ENCODE data around the gene IDI1. TPM values are rescaled to one million over a fixed set of nuclear protein-coding genes. Genes with fewer than 3 reads are reported as not detected.

IDI1 gene
- total RNA-seq, 1 experiment from 2014 or later = 44.7 TPM

DNA sequence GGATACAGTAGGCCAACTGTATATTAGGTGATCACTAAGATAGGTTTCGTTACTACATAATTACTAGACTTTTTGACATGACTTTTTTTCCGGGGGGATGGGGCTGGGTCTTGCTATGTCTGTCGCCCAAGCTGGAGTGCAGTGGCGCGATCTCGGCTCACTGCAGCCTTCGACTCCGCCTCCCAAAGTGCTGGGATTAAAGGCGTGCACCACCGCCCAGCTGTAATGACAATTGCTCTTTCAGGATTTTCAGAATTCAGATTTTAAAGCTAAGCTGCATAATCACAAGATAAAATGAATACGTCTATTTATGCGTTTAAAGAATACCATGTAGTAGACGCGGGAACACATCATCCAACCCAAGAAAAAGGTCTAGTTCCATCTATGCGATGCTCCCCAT lies 982 bp downstream of the IDI1 start:
- H3K4me1 ChIP-seq (ENCODE audit: insufficient read depth, low read length) = peaks cover 3% of the 10 kb centered on the region; the same call in 1 of the 2 replicates
- no peak overlapping the region for H2AFZ ChIP-seq (ENCODE audit: low read length)
- peaks cover 33% of the 10 kb centered on the region for H3K79me2 ChIP-seq (ENCODE audit: insufficient read depth, low read length)
- H3K27ac ChIP-seq (ENCODE audit: insufficient read length, low read depth, low read length) = no peak overlapping the region
- H3K4me1 Mint-ChIP-seq = peaks cover 34 to 37% of the 10 kb centered on the region in 2 experiments
- H3K9me3 ChIP-seq (ENCODE audit: control insufficient read depth, low read depth, low read length) = no peaks in the 10 kb centered on the region
- H3K79me1 ChIP-seq (ENCODE audit: insufficient read depth, low read depth, low read length, poor library complexity, severe bottlenecking) = no peaks in the 10 kb centered on the region
- no peak overlapping the region for H4K91ac ChIP-seq (ENCODE audit: insufficient read length, low read depth, low read length)
- no peak overlapping the region for H2AK5ac ChIP-seq (ENCODE audit: insufficient read length, low read length)
- H3K23ac ChIP-seq (ENCODE audit: insufficient read length, low read depth, low read length) = no peak overlapping the region
- H3K4ac ChIP-seq (ENCODE audit: low read depth, low read length) = no peak overlapping the region
- no peak overlapping the region for H3K18ac ChIP-seq (ENCODE audit: insufficient read length, low read depth, low read length)
- no peak overlapping the region for H3K14ac ChIP-seq (ENCODE audit: insufficient read depth, low read length)
- H3K23me2 ChIP-seq (ENCODE audit: insufficient read length, low read depth, low read length, poor library complexity, severe bottlenecking) = peaks cover 5% of the 10 kb centered on the region
- H2BK15ac ChIP-seq (ENCODE audit: low read depth, low read length) = no peak overlapping the region
- DNase-seq = no peak
- TF ChIP-seq, protein P1, sequence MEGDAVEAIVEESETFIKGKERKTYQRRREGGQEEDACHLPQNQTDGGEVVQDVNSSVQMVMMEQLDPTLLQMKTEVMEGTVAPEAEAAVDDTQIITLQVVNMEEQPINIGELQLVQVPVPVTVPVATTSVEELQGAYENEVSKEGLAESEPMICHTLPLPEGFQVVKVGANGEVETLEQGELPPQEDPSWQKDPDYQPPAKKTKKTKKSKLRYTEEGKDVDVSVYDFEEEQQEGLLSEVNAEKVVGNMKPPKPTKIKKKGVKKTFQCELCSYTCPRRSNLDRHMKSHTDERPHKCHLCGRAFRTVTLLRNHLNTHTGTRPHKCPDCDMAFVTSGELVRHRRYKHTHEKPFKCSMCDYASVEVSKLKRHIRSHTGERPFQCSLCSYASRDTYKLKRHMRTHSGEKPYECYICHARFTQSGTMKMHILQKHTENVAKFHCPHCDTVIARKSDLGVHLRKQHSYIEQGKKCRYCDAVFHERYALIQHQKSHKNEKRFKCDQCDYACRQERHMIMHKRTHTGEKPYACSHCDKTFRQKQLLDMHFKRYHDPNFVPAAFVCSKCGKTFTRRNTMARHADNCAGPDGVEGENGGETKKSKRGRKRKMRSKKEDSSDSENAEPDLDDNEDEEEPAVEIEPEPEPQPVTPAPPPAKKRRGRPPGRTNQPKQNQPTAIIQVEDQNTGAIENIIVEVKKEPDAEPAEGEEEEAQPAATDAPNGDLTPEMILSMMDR (conservative IDR thresholded peaks at IDR 0.05) = no peak
- H3K4me2 ChIP-seq (ENCODE audit: insufficient read depth, insufficient read length, low read length) = peak overlapping the region; percentile 46
- peak overlapping the region; percentile 4 for H4K5ac ChIP-seq (ENCODE audit: insufficient read length, low read depth, low read length)
- WGBS (ENCODE audit: extremely low coverage, insufficient read length, low lambda C conversion rate) = no CpG with 5 or more reads among the region's 15 CpGs
- peak overlapping the region; percentile 94 to 100 (median 98) for H3K27ac Mint-ChIP-seq
- peak overlapping the region; percentile 93 to 96 for H3K4me3 Mint-ChIP-seq
- H3K27me3 ChIP-seq (ENCODE audit: insufficient read depth, low read length) = no peaks in the 10 kb centered on the region
- H3K56ac ChIP-seq (ENCODE audit: insufficient read length, low read depth, low read length) = no peak overlapping the region
- no peak overlapping the region for H3T11ph ChIP-seq (ENCODE audit: low read length)
- H4K20me1 ChIP-seq (ENCODE audit: control insufficient read depth, insufficient read depth, insufficient read length) = no peaks in the 10 kb centered on the region
- H2BK5ac ChIP-seq (ENCODE audit: insufficient read length, low read length) = no peak overlapping the region
- peaks cover 24 to 52% (median 48%) of the 10 kb centered on the region in 3 experiments for H3K36me3 Mint-ChIP-seq (ENCODE audit: insufficient read depth in 1 of 3, low read depth in 3 of 3)
- H2BK20ac ChIP-seq (ENCODE audit: low read depth, low read length, poor library complexity, severe bottlenecking) = no peak overlapping the region
- H4K8ac ChIP-seq (replicated peaks; ENCODE audit: insufficient read length, low read depth, low read length) = no peak overlapping the region
- H3K9ac ChIP-seq (ENCODE audit: extremely low read depth, insufficient read length, low read length) = peak overlapping the region; percentile 73
- no peaks in the 10 kb centered on the region; a peak in 2 of 5 replicates for H3K9me3 Mint-ChIP-seq
- H2BK120ac ChIP-seq (ENCODE audit: low read depth, low read length, poor library complexity, severe bottlenecking) = no peak overlapping the region
- H3K27me3 Mint-ChIP-seq (ENCODE audit: low read depth) = no peaks in the 10 kb centered on the region
- H2BK12ac ChIP-seq (ENCODE audit: insufficient read length, low read depth, low read length) = no peak overlapping the region

Measured in H9 (cell line).